CD14-positive monocyte (primary cell): Measurements from ENCODE around the gene BAIAP2L1. TPM values are rescaled to one million over a fixed set of nuclear protein-coding genes. Genes with fewer than 3 reads are reported as not detected.

Experiments used
- DNase-seq, 3 donors: peaks; one replicate each; pipeline ENCODE4 v3.0.0-alpha.2; 2011 to 2022
- H2AFZ ChIP-seq: 2 replicates; pipeline ENCODE4 v1.6.0; 2012; ENCODE audit warnings: mild to moderate bottlenecking, low read depth, low read length, inconsistent platforms; ENCODE audit not compliant: insufficient read depth, poor library complexity, severe bottlenecking
- H3K27ac ChIP-seq, 2 donors: 1 replicate in 1 of 2; 2 replicates in 1 of 2; pipeline ENCODE4 v1.5.1; 2012 to 2013; ENCODE audit warnings: low read length in 2 of 2, control low read depth in 1 of 2, inconsistent platforms in 1 of 2, low read depth in 1 of 2, mild to moderate bottlenecking in 1 of 2
- H3K27me3 ChIP-seq, 2 donors: one replicate each; pipeline versions ENCODE4 v1.6.0 to v1.6.1; 2011 to 2013; ENCODE audit warnings: low read length in 2 of 2; ENCODE audit not compliant: control insufficient read depth in 2 of 2, insufficient read depth in 2 of 2
- H3K36me3 ChIP-seq, 2 donors: replicated peaks in 1 of 2; 1 replicate in 1 of 2; 2 replicates in 1 of 2; pipeline versions ENCODE4 v1.5.1 to v1.6.1; 2012 to 2013; ENCODE audit warnings: low read length in 2 of 2, control low read depth in 1 of 2, inconsistent platforms in 1 of 2, mild to moderate bottlenecking in 1 of 2; ENCODE audit not compliant: insufficient read depth in 2 of 2, control insufficient read depth in 1 of 2
- H3K4me1 ChIP-seq, 2 donors: 1 replicate in 1 of 2; 2 replicates in 1 of 2; pipeline versions ENCODE4 v1.5.1 to v1.6.1; 2012 to 2013; ENCODE audit warnings: low read length in 2 of 2, control low read depth in 1 of 2, inconsistent platforms in 1 of 2, mild to moderate bottlenecking in 1 of 2, moderate library complexity in 1 of 2; ENCODE audit not compliant: insufficient read depth in 2 of 2, control insufficient read depth in 1 of 2
- H3K4me2 ChIP-seq: replicated peaks from 2 replicates; pipeline ENCODE3; 2012; ENCODE audit warnings: low read length, moderate library complexity, mild to moderate bottlenecking; ENCODE audit not compliant: poor library complexity, severe bottlenecking; ENCODE audit errors: extremely low read depth
- H3K4me3 ChIP-seq, 3 experiments: fragments of 200-600 bp in 1 of 3; sonication (generic) in 1 of 3; replicated peaks in 1 of 3; 1 replicate in 2 of 3; 2 replicates in 1 of 3; pipeline ENCODE4 v1.5.1; 2011 to 2013; ENCODE audit warnings: low read length in 3 of 3, mild to moderate bottlenecking in 3 of 3, control low read depth in 2 of 3, low read depth in 2 of 3, inconsistent platforms in 1 of 3, moderate library complexity in 1 of 3
- H3K79me2 ChIP-seq: 2 replicates; pipeline ENCODE4 v1.6.0; 2012; ENCODE audit warnings: mild to moderate bottlenecking, control low read depth, inconsistent platforms, low read length, moderate library complexity; ENCODE audit not compliant: insufficient read depth
- H3K9ac ChIP-seq: 2 replicates; pipeline ENCODE4 v1.6.0; 2017; ENCODE audit warnings: low read length, mild to moderate bottlenecking; ENCODE audit not compliant: insufficient read depth, poor library complexity, severe bottlenecking
- H3K9me3 ChIP-seq, 2 donors: replicated peaks in 1 of 2; 1 replicate in 1 of 2; 2 replicates in 1 of 2; pipeline versions ENCODE4 v1.5.1 to v1.6.1; 2012 to 2013; ENCODE audit warnings: low read length in 2 of 2, control low read depth in 1 of 2; ENCODE audit not compliant: control insufficient read depth in 1 of 2, insufficient read depth in 1 of 2
- H4K20me1 ChIP-seq: 2 replicates; pipeline ENCODE4 v1.6.0; 2012; ENCODE audit warnings: mild to moderate bottlenecking, low read length, control low read depth, moderate library complexity; ENCODE audit not compliant: insufficient read depth
- H3K27ac Mint-ChIP-seq, 7 donors: one replicate each; pipeline ENCODE4 v1.8.0; 2020; ENCODE audit warnings: mild to moderate bottlenecking in 7 of 7, mixed read lengths in 7 of 7, moderate library complexity in 6 of 7, inconsistent platforms in 2 of 7
- H3K27me3 Mint-ChIP-seq, 3 donors: one replicate each; pipeline ENCODE4 v1.8.0; 2021 to 2022; ENCODE audit warnings: low read depth in 3 of 3, mild to moderate bottlenecking in 3 of 3, mixed read lengths in 3 of 3, moderate library complexity in 3 of 3, inconsistent platforms in 1 of 3
- H3K36me3 Mint-ChIP-seq, 2 donors: one replicate each; pipeline ENCODE4 v1.8.0; 2020; ENCODE audit warnings: mixed read lengths in 2 of 2, inconsistent platforms in 1 of 2, mild to moderate bottlenecking in 1 of 2
- H3K4me1 Mint-ChIP-seq: one replicate; pipeline ENCODE4 v1.8.0; 2020; ENCODE audit warnings: mild to moderate bottlenecking, mixed read lengths
- H3K4me3 Mint-ChIP-seq, 2 donors: one replicate each; pipeline ENCODE4 v1.8.0; 2020; ENCODE audit warnings: mild to moderate bottlenecking in 2 of 2, mixed read lengths in 2 of 2, moderate library complexity in 1 of 2
- H3K9me3 Mint-ChIP-seq, 7 donors: one replicate each; pipeline ENCODE4 v1.8.0; 2020 to 2022; ENCODE audit warnings: mixed read lengths in 7 of 7, mild to moderate bottlenecking in 6 of 7, moderate library complexity in 6 of 7, inconsistent platforms in 2 of 7
- CTCF ChIP-seq: fragments of 200-600 bp; IDR thresholded peaks from one replicate; pipeline ENCODE4 v1.8.0; 2022; ENCODE audit warnings: antibody characterized with exemption, mild to moderate bottlenecking
- WGBS: methylation state at CpG from one replicate; pipeline ENCODE4 v1.1.5; 2013; ENCODE audit warnings: missing lambda C conversion rate; ENCODE audit not compliant: insufficient coverage; 5-methylcytosine and 5-hydroxymethylcytosine counted together
- intact Hi-C, 2 donors: fragments of 100-400 bp; cut with micrococcal nuclease; formaldehyde crosslinking; loops; one replicate each; pipeline versions ENCODE4 v1.15.0 to v1.15.1; 2023
- polyA plus RNA-seq, 3 donors: library from polyadenylated mRNA; depleted of rRNA in 1 of 3; unstranded in 2 of 3; stranded (reverse) in 1 of 3; fragments of 300-500 nt in 2 of 3; fragments of >200 nt in 1 of 3; fragmentation: Illumina TruSeq in 2 of 3; gene quantifications; 1 replicate in 2 of 3; 2 replicates in 1 of 3; pipeline ENCODE4 v1.2.3, GENCODE V29; 2012 to 2021

BAIAP2L1 gene
- polyA plus RNA-seq, 3 donors, result 0.17 to 0.52 TPM; not detected in 1

- H3K36me3 Mint-ChIP-seq, result peaks cover 0 to 3% of the 10 kb centered on the region in 2 donors
- H3K9me3 Mint-ChIP-seq, result peaks cover 0 to 9% (median 0%) of the 10 kb centered on the region in 7 donors
- H3K27me3 Mint-ChIP-seq, result peaks cover 42 to 66% (median 58%) of the 10 kb centered on the region in 3 donors
- Histone ChIP-seq H3K36me3 (no peaks in the 10 kb centered on the region), H3K4me2 (no peak overlapping the region), H3K4me1 (peaks cover 0 to 11% of the 10 kb centered on the region in 2 donors), H3K9ac (no peak overlapping the region), H4K20me1 (no peaks in the 10 kb centered on the region), H3K4me3 (no peak overlapping the region), H3K27me3 (peaks cover 24 to 44% of the 10 kb centered on the region in 2 donors), H2AFZ (no peak overlapping the region), H3K79me2 (no peaks in the 10 kb centered on the region), H3K27ac (no peak overlapping the region), H3K9me3 (no peaks in the 10 kb centered on the region)
- H3K4me3 Mint-ChIP-seq, result peak overlapping the region in 1 of 2 donors; percentile 17
- 95% methylated on average over 9 of the region's 20 CpGs for WGBS
- TF ChIP-seq CTCF, result no peak
- peaks cover 4% of the 10 kb centered on the region for H3K4me1 Mint-ChIP-seq
- no peak for DNase-seq
- intact Hi-C loops, result no loop called here
- no peak overlapping the region for H3K27ac Mint-ChIP-seq
These were observed 2.1 kb downstream of the BAIAP2L1 start for GRCh38 chr7:98398567-98399372.

- H3K4me1 Mint-ChIP-seq, result peaks cover 4% of the 10 kb centered on the region
- WGBS, result no CpG with 5 or more reads among the region's 2 CpGs
- peaks cover 0 to 3% of the 10 kb centered on the region in 2 donors for H3K36me3 Mint-ChIP-seq
- no peaks in the 10 kb centered on the region for H3K36me3 ChIP-seq
- H3K9ac ChIP-seq, result no peak overlapping the region
- no peak for TF ChIP-seq CTCF
- H3K4me3 Mint-ChIP-seq, result no peak overlapping the region
- peaks cover 24 to 37% of the 10 kb centered on the region in 2 donors for H3K27me3 ChIP-seq
- H4K20me1 ChIP-seq, result no peaks in the 10 kb centered on the region
- no peak overlapping the region for H2AFZ ChIP-seq
- peaks cover 32 to 55% (median 50%) of the 10 kb centered on the region in 3 donors for H3K27me3 Mint-ChIP-seq
- no peaks in the 10 kb centered on the region for H3K79me2 ChIP-seq
- H3K4me2 ChIP-seq, result no peak overlapping the region
- H3K27ac ChIP-seq, result no peak overlapping the region
- peaks cover 0 to 8% (median 0%) of the 10 kb centered on the region in 7 donors for H3K9me3 Mint-ChIP-seq
- no peak overlapping the region for H3K4me3 ChIP-seq
- intact Hi-C loops, result no loop called here
- H3K27ac Mint-ChIP-seq, result no peak overlapping the region
- no peak for DNase-seq
- no peaks in the 10 kb centered on the region for H3K9me3 ChIP-seq
- H3K4me1 ChIP-seq, result peaks cover 0 to 11% of the 10 kb centered on the region in 2 donors
These were observed 4.1 kb downstream of the BAIAP2L1 start for GRCh38 chr7:98396768-98397167.
